ENCODE measurements around the gene MLN.

The MLN gene

GRCh38 chr6:33803571-33804053, at the start of gene MLN:
Gene MLN (minus strand): TSS chr6:33804003. CDS start chr6:33801163, 2,840 bp downstream.
- in situ Hi-C loops (cut with HindIII; ENCODE audit: low sequenced_read_pairs) = no loop called here

- in situ Hi-C loops (cut with HindIII; ENCODE audit: low sequenced_read_pairs) = no loop called here
These were observed 49.2 kb upstream of the MLN start for GRCh38 chr6:33853026-33853425.

GRCh38 chr6:33851959-33852358, 48.2 kb upstream of the MLN start:
- in situ Hi-C loops (cut with HindIII; ENCODE audit: low sequenced_read_pairs) = no loop called here

GRCh38 chr6:33850869-33851541, 47.2 kb upstream of the MLN start:
- in situ Hi-C loops (cut with HindIII; ENCODE audit: low sequenced_read_pairs) = no loop called here

DNA sequence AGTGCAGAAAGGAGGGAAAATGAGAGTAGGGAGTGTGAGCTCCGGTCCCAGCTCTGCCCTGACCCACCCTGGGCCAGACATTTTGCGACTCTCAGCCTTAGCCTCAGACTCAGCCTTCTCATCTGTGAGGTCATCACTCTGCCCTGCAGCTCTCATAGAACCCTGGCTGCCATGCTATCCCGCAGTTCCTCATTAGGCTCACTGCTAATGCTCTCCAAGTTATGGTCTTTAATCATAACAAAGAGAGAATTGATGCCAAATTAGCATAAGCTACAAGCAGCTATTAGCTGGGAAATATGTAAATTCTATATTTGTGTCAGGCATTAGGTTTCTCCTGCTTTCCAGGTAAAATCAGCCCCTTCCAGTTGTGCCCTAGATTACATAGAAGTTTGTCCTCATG, 46.5 kb upstream of the MLN start:
- in situ Hi-C loops (cut with HindIII; ENCODE audit: low sequenced_read_pairs) = no loop called here

DNA sequence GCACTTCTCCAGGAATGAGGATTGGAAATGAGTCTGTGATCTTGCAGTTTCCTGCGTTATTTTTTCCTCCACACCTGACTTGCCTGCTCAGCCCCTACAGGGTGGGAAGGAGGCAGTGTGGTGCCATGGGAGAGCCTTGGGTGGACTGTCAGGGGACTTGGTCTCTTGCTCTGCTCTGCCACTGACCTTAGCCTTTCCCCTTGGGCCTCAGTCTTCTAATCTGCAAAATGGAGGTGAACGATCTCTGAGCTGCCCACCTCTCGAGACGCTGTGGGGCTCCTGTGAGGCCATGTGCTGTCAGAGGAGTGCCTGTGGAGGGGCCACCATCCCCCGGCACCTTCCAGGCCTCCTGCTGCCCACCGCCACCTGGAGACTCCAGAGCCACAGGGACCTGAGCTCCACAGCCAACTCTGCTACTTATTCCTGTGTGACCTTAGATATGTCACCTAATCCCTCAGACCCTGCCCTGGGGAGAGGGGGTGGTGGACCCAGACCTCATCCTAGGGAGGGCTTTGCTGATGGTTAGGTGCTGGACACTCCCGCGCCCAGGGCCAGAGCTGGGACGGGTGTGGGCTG, 45.8 kb upstream of the MLN start:
- in situ Hi-C loops (cut with HindIII; ENCODE audit: low sequenced_read_pairs) = loop anchor here (10.0 kb wide), 1 partner anchor 265 kb away; the partner anchor contains the start of gene BAK1

- in situ Hi-C loops (cut with HindIII; ENCODE audit: low sequenced_read_pairs) = loop anchor here (10.0 kb wide), 1 partner anchor 264 kb away; the partner anchor contains the start of gene BAK1
These were observed 44.7 kb upstream of the MLN start for GRCh38 chr6:33848484-33848883.

DNA sequence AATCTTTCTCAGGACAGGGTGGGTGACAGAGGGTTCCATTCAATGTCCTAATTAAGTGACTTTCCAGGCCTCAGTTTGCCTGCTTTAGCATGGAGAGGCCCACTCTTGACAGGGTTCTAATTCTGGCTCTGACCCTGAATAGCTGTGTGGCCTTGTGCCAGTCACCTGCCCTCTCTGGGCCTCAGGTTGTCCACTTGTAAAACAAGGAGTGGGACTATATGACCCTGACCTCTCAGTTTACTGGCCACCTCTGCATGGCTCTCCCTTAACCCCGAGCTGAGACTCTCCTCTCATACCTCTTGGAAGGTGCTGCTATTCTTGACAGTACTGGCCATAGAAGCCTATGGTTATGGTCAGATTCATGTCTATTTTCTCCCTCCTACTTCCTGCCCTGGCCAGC, 44.1 kb upstream of the MLN start:
- in situ Hi-C loops (cut with HindIII; ENCODE audit: low sequenced_read_pairs) = loop anchor here (10.0 kb wide), 1 partner anchor 263 kb away; the partner anchor contains the start of gene BAK1

- in situ Hi-C loops (cut with HindIII; ENCODE audit: low sequenced_read_pairs) = loop anchor here (10.0 kb wide), 1 partner anchor 262 kb away; the partner anchor contains the start of gene BAK1
These were observed 43.3 kb upstream of the MLN start for GRCh38 chr6:33847078-33847477.

- in situ Hi-C loops (cut with HindIII; ENCODE audit: low sequenced_read_pairs) = loop anchor here (10.0 kb wide), 1 partner anchor 261 kb away; the partner anchor contains the start of gene BAK1
These were observed 42.4 kb upstream of the MLN start for GRCh38 chr6:33846226-33846625.

GRCh38 chr6:33845031-33845745, 41.4 kb upstream of the MLN start:
- in situ Hi-C loops (cut with HindIII; ENCODE audit: low sequenced_read_pairs) = loop anchor here (10.0 kb wide), 1 partner anchor 260 kb away; the partner anchor contains the start of gene BAK1

GRCh38 chr6:33843131-33844121, 39.6 kb upstream of the MLN start:
- in situ Hi-C loops (cut with HindIII; ENCODE audit: low sequenced_read_pairs) = loop anchor here (10.0 kb wide), 1 partner anchor 259 kb away; the partner anchor contains the start of gene BAK1

- in situ Hi-C loops (cut with HindIII; ENCODE audit: low sequenced_read_pairs) = loop anchor here (10.0 kb wide), 1 partner anchor 257 kb away; the partner anchor contains the start of gene BAK1
These were observed 38.1 kb upstream of the MLN start for GRCh38 chr6:33841868-33842267.

DNA sequence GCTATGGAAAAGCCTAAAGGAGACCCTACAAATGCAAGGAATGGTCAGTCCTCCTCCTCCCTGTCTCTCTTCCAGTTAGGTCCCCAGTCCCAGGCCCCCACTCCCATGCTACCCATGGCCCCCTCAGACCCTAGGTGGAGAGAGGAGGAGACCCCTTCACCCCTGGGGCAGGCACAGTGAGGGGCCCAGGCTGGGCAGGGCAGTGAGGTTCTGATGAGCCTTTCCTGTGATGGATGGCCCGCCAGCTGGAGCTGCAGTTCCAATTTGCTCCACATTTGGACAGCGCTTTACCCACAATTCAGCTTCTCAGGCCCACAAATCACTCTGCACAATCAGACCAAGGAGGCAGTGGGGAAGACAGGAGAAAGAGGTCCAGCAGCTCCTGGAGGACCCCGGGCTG, 37.3 kb upstream of the MLN start:
- in situ Hi-C loops (cut with HindIII; ENCODE audit: low sequenced_read_pairs) = loop anchor here (10.0 kb wide), 1 partner anchor 256 kb away; the partner anchor contains the start of gene BAK1

GRCh38 chr6:33840048-33840926, 36.5 kb upstream of the MLN start:
- in situ Hi-C loops (cut with HindIII; ENCODE audit: low sequenced_read_pairs) = loop anchor here (10.0 kb wide), 1 partner anchor 255 kb away; the partner anchor contains the start of gene BAK1

DNA sequence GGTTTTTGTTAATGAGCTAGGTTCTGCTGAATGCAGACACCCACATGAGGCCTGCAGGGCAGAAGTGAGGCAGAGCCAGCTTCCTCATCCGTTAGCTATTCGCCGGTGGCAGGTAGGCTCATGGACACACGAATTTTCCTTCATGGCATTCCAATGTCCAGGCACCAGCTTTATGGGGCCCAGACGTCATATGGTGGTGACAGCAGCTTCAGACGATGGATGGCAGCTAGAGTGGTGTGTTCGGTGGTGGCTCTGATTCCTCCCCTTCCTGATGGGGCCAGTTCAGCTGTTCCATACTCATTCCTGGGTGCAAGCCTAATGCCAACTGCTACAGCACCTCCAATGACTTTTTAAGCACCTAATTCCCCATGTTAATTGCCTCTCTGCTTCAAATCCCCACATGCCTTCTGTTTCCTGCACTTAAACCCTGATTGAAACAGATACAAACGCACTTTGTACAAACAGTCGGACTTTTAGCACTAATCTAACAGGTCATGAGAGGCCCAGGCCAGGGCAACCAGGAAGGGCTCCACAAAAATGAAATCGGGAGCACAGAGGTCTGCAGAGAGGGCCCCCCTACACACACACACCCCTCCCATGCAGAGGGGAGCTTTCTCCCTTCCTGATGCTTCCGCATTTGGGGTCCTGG, 35.7 kb upstream of the MLN start:
- in situ Hi-C loops (cut with HindIII; ENCODE audit: low sequenced_read_pairs) = loop anchor here (10.0 kb wide), 1 partner anchor 255 kb away; the partner anchor contains the start of gene BAK1

- in situ Hi-C loops (cut with HindIII; ENCODE audit: low sequenced_read_pairs) = no loop called here
These were observed 35.2 kb upstream of the MLN start for GRCh38 chr6:33838983-33839382.

- in situ Hi-C loops (cut with HindIII; ENCODE audit: low sequenced_read_pairs) = no loop called here
These were observed 34.3 kb upstream of the MLN start for GRCh38 chr6:33837971-33838665.
